HCT116 (cell line): ENCODE measurements around the gene ZBTB20.

Experiments
- EGR1 ChIP-seq: IDR thresholded peaks from 2 replicates; pipeline ENCODE4 v1.6.1; 2012; ENCODE audit warnings: low read depth
- EZH2 ChIP-seq: fragments of 200-600 bp; sonication (generic); IDR thresholded peaks from 2 replicates; pipeline ENCODE4 v1.6.1; 2017; ENCODE audit warnings: antibody characterized with exemption, mixed run types
- FOSL1 ChIP-seq: IDR thresholded peaks from 2 replicates; pipeline ENCODE4 v1.6.1; 2012; ENCODE audit warnings: low read depth
- JUND ChIP-seq: IDR thresholded peaks from 2 replicates; pipeline ENCODE4 v1.6.1; 2012
- POLR2A ChIP-seq: IDR thresholded peaks from 2 replicates; pipeline ENCODE4 v1.7.0; 2011; ENCODE audit warnings: borderline replicate concordance; ENCODE audit not compliant: insufficient read depth, insufficient read length; ENCODE audit errors: extremely low read depth
- TF ChIP-seq, protein P1 (sequence below), 3 experiments: fragments of 200-600 bp in 1 of 3; sonication (generic) in 1 of 3; IDR thresholded peaks in 2 of 3; conservative IDR thresholded peaks in 1 of 3; 2 replicates each; pipeline ENCODE4 v1.5.1; 2012 to 2017; ENCODE audit warnings: low read depth in 2 of 3, low read length in 2 of 3, antibody characterized with exemption in 1 of 3, borderline replicate concordance in 1 of 3, control low read depth in 1 of 3, mild to moderate bottlenecking in 1 of 3, mixed read lengths in 1 of 3, mixed run types in 1 of 3, moderate library complexity in 1 of 3; ENCODE audit not compliant: insufficient read depth in 1 of 3

- TF ChIP-seq, protein P1, sequence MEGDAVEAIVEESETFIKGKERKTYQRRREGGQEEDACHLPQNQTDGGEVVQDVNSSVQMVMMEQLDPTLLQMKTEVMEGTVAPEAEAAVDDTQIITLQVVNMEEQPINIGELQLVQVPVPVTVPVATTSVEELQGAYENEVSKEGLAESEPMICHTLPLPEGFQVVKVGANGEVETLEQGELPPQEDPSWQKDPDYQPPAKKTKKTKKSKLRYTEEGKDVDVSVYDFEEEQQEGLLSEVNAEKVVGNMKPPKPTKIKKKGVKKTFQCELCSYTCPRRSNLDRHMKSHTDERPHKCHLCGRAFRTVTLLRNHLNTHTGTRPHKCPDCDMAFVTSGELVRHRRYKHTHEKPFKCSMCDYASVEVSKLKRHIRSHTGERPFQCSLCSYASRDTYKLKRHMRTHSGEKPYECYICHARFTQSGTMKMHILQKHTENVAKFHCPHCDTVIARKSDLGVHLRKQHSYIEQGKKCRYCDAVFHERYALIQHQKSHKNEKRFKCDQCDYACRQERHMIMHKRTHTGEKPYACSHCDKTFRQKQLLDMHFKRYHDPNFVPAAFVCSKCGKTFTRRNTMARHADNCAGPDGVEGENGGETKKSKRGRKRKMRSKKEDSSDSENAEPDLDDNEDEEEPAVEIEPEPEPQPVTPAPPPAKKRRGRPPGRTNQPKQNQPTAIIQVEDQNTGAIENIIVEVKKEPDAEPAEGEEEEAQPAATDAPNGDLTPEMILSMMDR (IDR thresholded peaks at IDR 0.05 in 2 of 3, conservative IDR thresholded peaks at IDR 0.05 in 1 of 3; ENCODE audit: borderline replicate concordance in 1 of 3, insufficient read depth in 1 of 3, low read depth in 2 of 3, low read length in 2 of 3) = no peak
- no peak for TF ChIP-seq POLR2A
- no peak for TF ChIP-seq FOSL1
- no peak for TF ChIP-seq EGR1
- no peak for TF ChIP-seq JUND
- TF ChIP-seq EZH2 = no peak
These were observed 384.9 kb downstream of the ZBTB20 start for GRCh38 chr3:114762144-114762543.
